Activated T-cell treated with anti-CD3 and anti-CD28 coated beads, Interleukin-2, amount 50 U/mL, for 72 hours (primary cell): ENCODE measurements around the gene NDFIP2. TPM values are rescaled to one million over a fixed set of nuclear protein-coding genes. Genes with fewer than 3 reads are reported as not detected.
A peak's percentile ranks its signal among the peaks of the same experiment; 100 is the strongest.

Experiments used
- ATAC-seq, 2 donors: fragments of 150-1000 bp; cut with Tn5 transposase; replicated peaks in 1 of 2; 2 replicates each; pipeline ENCODE4 v1.10.0; 2021; ENCODE audit warnings: moderate library complexity in 2 of 2, mild to moderate bottlenecking in 1 of 2
- DNase-seq, 2 donors: peaks; one replicate each; pipeline ENCODE4 v3.0.0; 2021 to 2022; ENCODE audit warnings: mixed read lengths in 1 of 2
- H3K27ac Mint-ChIP-seq: one replicate; pipeline ENCODE4 v1.8.0; 2022; ENCODE audit warnings: mild to moderate bottlenecking, moderate library complexity, mixed read lengths
- H3K27me3 Mint-ChIP-seq: one replicate; pipeline ENCODE4 v1.8.0; 2022; ENCODE audit warnings: low read depth, mixed read lengths
- H3K36me3 Mint-ChIP-seq, 2 donors: one replicate each; pipeline ENCODE4 v1.8.0; 2022; ENCODE audit warnings: mixed read lengths in 2 of 2, mild to moderate bottlenecking in 1 of 2; ENCODE audit not compliant: insufficient read depth in 2 of 2
- H3K4me1 Mint-ChIP-seq: one replicate; pipeline ENCODE4 v1.8.0; 2022; ENCODE audit warnings: low read depth, mixed read lengths
- H3K4me3 Mint-ChIP-seq, 2 donors: one replicate each; pipeline ENCODE4 v1.8.0; 2022; ENCODE audit warnings: mild to moderate bottlenecking in 2 of 2, mixed read lengths in 2 of 2, moderate library complexity in 2 of 2
- H3K9me3 Mint-ChIP-seq, 2 donors: one replicate each; pipeline ENCODE4 v1.8.0; 2022; ENCODE audit warnings: mixed read lengths in 2 of 2
- total RNA-seq, 2 donors: library from RNA; stranded (reverse); gene quantifications; one replicate each; pipeline ENCODE4 v1.2.3, GENCODE V29; 2022

Gene NDFIP2, protein sequence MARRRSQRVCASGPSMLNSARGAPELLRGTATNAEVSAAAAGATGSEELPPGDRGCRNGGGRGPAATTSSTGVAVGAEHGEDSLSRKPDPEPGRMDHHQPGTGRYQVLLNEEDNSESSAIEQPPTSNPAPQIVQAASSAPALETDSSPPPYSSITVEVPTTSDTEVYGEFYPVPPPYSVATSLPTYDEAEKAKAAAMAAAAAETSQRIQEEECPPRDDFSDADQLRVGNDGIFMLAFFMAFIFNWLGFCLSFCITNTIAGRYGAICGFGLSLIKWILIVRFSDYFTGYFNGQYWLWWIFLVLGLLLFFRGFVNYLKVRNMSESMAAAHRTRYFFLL
- 100 to 1,000 TPM; 114 to 124 TPM for total RNA-seq

DNA sequence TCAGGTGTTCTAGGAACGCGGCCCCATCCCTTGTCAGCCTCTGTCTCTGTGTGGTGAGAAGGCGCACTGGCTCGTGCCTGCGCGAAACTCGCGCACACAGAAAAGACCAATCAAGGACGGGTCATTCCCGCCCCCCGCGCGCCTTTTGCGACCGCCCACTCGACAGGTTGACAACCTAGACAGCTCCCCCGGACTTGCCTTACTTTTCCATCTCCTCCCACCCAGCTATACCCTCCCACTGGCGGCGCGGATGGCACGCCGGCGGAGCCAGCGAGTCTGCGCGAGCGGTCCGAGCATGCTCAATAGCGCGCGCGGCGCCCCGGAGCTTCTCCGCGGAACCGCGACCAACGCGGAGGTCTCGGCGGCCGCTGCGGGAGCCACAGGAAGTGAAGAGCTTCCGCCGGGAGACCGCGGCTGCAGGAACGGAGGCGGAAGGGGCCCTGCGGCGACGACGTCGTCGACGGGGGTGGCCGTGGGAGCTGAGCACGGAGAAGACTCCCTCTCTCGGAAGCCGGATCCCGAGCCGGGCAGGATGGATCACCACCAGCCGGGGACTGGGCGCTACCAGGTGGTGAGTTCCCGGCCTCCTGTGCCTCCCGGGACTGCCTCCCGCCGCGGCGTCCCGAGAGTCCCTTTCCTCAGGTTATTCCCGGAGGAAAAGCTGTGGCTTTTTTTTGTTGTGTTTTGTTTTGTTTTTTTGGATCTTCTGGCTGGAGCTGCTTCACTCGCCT lies at the start of gene NDFIP2:
Gene NDFIP2, plus strand, starts transcription at position 202 of the 731 bp plus-strand sequence. Its CDS starts 49 bp downstream, at position 251.
- Mint-ChIP-seq H3K4me1 (peaks cover 66% of the 10 kb centered on the region), H3K4me3 (peak within 1 kb of the TSS; percentile 85 to 100), H3K9me3 (no peaks in the 10 kb centered on the region), H3K36me3 (peaks cover 8 to 10% of the 10 kb centered on the region in 2 donors), H3K27ac (peak within 1 kb of the TSS; percentile 89), H3K27me3 (no peaks in the 10 kb centered on the region)
- peak; percentile 78 to 79 for ATAC-seq
- peak; percentile 92 to 93 for DNase-seq

DNA sequence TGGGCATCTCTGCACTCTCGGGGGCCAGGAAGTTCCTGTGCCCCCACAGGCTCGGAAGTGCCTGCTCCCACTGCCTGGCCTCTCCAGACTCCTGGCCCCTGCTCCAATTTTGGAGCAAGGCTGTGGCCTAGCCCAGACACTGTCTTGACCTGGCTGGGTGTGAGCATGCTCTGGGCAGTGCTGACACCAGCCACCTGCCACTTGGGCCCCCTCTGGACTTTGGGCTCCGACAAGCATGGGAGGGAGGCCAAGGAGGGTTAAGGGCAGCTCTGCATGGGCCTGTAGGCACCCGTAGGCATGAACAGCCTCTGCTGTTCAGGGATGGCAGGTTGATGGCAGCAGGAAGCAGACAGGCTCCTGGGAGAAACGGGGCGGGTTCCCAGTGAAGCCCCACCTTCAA lies 48.9 kb upstream of the NDFIP2 start:
- Mint-ChIP-seq H3K27ac (no peak overlapping the region), H3K36me3 (peaks cover 0 to 1% of the 10 kb centered on the region in 2 donors)

DNA sequence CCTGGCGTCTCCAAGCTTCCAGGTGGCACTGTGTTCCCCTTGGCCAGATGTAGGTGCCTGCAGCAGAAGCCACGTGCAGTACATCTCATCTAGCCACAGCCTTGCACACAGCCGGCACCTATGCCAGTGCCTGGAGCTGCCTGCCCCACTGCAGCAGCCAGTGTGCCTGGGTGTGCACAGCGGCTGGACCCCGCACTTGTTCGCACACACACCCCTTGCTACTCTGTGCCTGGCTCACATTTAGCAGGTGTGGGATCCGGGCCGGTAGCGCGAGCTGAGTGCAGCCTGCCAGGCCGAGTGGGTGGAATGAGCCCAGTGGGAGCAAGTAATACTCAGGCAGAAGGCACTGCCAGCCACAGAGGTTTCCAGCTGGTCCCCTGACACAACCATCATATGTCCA lies 48.0 kb upstream of the NDFIP2 start:
- ATAC-seq (no peak), DNase-seq (no peak)
- Mint-ChIP-seq H3K4me3 (no peak overlapping the region), H3K27ac (no peak overlapping the region), H3K4me1 (peaks cover 41% of the 10 kb centered on the region), H3K36me3 (peaks cover 0 to 1% of the 10 kb centered on the region in 2 donors), H3K9me3 (peaks cover 0 to 2% of the 10 kb centered on the region in 2 donors), H3K27me3 (no peaks in the 10 kb centered on the region)

More for the DNA sequence above, 48.9 kb upstream of the NDFIP2 start:
- peaks cover 47% of the 10 kb centered on the region for H3K4me1 Mint-ChIP-seq
- peaks cover 0 to 2% of the 10 kb centered on the region in 2 donors for H3K9me3 Mint-ChIP-seq
- DNase-seq (no peak), ATAC-seq (no peak)
- H3K27me3 Mint-ChIP-seq: no peaks in the 10 kb centered on the region
- H3K4me3 Mint-ChIP-seq: no peak overlapping the region

DNA sequence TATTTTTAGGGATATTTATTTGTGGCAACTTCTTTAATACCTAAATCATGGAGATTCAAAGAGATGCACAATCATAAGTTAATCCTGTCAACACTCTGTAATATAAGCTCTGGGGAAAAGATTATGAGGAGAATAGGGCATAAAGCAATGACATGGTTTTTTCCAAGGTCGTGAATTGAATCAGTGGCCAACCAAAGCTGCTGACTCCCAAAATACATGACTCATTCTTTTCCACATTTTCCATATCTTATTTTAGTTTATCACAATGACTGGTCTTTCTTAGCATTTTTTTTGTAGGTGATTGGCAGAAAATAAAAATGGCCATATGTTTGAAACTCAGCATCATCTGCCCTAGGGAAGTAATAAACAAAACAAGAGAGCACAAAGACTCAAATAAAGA lies 46.4 kb upstream of the NDFIP2 start:
- Mint-ChIP-seq H3K27ac (no peak overlapping the region), H3K4me1 (peaks cover 26% of the 10 kb centered on the region), H3K27me3 (no peaks in the 10 kb centered on the region), H3K36me3 (peaks cover 0 to 1% of the 10 kb centered on the region in 2 donors), H3K9me3 (peaks cover 0 to 2% of the 10 kb centered on the region in 2 donors), H3K4me3 (no peak overlapping the region)
- DNase-seq (no peak), ATAC-seq (no peak)

DNA sequence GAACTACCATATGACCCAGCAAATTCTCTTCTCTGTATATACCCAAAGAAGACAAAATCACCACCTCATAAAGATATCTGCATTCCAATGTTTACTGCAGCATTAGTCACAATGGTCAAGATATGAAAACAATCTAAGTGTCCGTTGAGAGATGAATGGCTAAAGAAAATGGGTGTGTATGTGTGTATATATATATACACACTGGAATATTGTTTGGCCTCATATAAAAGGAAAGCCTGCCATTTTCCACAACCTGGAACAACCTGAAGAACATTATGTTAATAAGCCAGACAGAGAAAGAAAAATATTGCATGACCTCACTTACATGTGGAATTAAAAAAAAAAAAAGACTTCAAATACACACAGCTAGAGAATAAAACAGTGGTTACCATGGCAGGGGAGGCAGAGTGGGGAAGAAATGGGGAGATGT lies 45.4 kb upstream of the NDFIP2 start:
- Mint-ChIP-seq H3K9me3 (peaks cover 0 to 2% of the 10 kb centered on the region in 2 donors), H3K4me3 (no peak overlapping the region), H3K27ac (no peak overlapping the region), H3K4me1 (peaks cover 21% of the 10 kb centered on the region), H3K36me3 (peaks cover 0 to 1% of the 10 kb centered on the region in 2 donors), H3K27me3 (no peaks in the 10 kb centered on the region)
- no peak for DNase-seq
- ATAC-seq: no peak

DNA sequence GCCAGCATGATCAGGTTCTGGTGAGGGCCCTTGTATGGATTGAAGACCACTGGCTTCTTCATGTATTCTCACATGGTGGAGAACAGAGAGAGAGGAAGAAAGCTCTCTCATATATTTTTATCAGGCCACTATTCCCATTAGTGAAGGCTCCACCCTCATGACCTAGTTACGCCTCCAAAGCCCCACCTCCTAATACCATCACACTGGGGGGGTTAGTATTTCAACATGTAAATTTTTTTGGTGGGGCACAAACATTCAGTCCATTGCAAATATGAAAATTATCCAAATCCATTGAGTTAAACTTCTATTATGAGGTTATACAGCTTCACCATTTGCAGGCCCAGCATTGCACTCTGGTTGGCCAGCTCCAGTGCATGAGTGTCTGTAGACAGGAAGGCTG lies 41.7 kb upstream of the NDFIP2 start:
- Mint-ChIP-seq H3K36me3 (no peaks in the 10 kb centered on the region), H3K4me1 (peaks cover 15% of the 10 kb centered on the region), H3K4me3 (no peak overlapping the region), H3K9me3 (no peaks in the 10 kb centered on the region), H3K27me3 (no peaks in the 10 kb centered on the region), H3K27ac (no peak overlapping the region)
- ATAC-seq (no peak), DNase-seq (no peak)

DNA sequence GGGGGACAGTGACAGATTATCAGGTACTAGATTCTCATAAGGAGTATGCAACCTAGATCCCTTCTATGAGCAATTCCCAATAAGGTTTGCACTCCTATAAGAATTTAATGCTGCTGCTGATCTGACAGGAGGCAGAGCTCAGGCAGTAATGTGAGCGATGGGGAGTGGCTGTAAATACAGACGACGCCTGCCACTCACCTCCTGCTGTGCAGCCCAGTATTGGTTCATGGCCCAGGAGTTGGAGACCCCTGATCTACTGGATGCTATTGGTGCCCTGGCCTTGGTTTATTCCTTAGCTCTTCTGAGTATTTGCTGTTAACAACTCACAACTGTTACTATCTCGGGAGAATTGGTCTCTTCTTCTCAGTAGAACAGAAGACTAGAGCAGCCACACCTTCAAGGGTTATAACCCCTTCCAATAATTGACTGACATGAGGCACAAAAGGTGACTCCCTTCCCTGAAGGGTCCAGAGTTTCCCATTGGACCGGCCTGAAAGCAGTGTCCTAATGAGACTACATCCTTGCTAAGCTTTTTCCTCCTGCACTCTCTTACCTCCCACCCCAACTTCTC lies 39.9 kb upstream of the NDFIP2 start:
- Mint-ChIP-seq H3K27me3 (no peaks in the 10 kb centered on the region), H3K36me3 (no peaks in the 10 kb centered on the region), H3K4me3 (no peak overlapping the region), H3K9me3 (no peaks in the 10 kb centered on the region), H3K27ac (no peak overlapping the region), H3K4me1 (peaks cover 13% of the 10 kb centered on the region)
- ATAC-seq (no peak), DNase-seq (no peak)

DNA sequence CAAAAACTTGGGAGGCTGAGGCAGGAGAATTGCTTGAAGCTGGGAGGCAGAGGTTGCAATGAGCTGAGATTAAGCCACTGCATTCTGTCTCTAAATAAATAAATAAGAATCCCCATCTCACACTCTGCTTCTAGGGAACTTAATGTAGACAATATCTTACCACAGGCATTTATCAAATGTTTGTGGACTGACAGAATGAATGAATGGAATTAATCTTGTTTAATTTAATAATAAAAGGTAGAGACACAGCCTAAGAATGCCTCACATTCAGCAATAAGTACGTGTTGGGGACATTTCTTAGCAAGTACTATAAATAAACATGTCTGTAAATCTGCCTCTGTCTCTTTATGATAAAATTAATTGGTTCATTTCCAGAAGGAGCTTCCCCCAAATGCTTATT lies 38.7 kb upstream of the NDFIP2 start:
- ATAC-seq (no peak), DNase-seq (no peak)
- Mint-ChIP-seq H3K27ac (no peak overlapping the region), H3K4me3 (no peak overlapping the region), H3K4me1 (peaks cover 25% of the 10 kb centered on the region), H3K36me3 (no peaks in the 10 kb centered on the region), H3K27me3 (no peaks in the 10 kb centered on the region), H3K9me3 (no peaks in the 10 kb centered on the region)

DNA sequence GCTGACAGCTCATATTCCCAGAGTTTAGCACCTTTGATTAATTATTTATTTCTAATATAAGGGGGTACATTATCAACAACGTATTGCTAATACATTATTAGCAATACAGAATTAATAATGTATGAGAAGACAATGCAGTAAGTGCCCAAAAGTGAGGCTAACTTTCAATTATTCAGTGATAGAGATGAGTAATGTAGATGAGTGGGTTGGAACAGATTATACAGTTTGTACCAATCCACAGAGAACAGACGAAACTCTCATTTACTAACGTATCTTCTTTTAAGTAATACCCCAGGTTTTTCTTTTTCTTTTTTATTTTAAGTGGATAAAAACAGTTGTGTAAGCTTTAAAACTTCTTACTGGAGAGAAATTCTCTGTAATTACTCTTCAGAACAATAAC lies 38.2 kb upstream of the NDFIP2 start:
- Mint-ChIP-seq H3K27me3 (no peaks in the 10 kb centered on the region), H3K4me3 (no peak overlapping the region), H3K9me3 (no peaks in the 10 kb centered on the region), H3K4me1 (peaks cover 30% of the 10 kb centered on the region), H3K36me3 (no peaks in the 10 kb centered on the region), H3K27ac (no peak overlapping the region)
- ATAC-seq: no peak
- DNase-seq: no peak

DNA sequence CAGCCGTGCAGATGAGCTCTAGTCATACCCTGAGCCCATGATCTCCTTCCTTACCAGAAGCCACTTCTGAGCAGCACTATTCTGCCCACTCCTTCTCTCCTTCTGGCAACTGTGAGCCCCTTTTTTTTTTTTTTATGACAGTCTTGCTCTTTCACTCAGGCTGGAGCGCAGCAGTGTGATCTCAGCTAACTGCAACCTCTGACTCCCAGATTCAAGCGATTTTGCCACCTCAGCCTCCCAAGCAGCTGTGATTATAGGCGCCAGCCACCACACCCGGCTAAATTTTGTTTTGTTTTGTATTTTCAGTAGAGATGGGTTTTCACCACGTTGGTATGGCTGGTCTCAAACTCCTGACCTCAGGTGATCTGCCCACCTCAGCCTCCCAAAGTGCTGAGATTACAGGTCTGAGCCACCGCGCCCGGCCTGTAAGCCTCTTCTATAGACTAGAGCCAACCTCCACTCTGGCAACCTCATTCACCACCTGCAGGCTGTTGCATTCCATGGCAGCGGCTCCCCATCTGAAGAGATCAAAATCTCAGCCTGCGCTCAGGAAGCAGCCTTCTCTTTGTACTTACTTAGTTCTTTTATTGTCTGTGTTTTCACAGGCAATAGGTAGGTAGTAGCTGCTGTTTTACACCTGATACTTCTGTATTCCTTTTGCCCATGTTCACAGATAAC lies 34.8 kb upstream of the NDFIP2 start:
- H3K9me3 Mint-ChIP-seq: no peaks in the 10 kb centered on the region
- DNase-seq: peak; percentile 17 to 36
- H3K36me3 Mint-ChIP-seq: no peaks in the 10 kb centered on the region
- no peaks in the 10 kb centered on the region for H3K27me3 Mint-ChIP-seq
- H3K4me3 Mint-ChIP-seq: peak overlapping the region; percentile 46 to 82
- H3K4me1 Mint-ChIP-seq: peaks cover 60% of the 10 kb centered on the region
- H3K27ac Mint-ChIP-seq: peak overlapping the region; percentile 71
- peak; percentile 61 to 74 for ATAC-seq

DNA sequence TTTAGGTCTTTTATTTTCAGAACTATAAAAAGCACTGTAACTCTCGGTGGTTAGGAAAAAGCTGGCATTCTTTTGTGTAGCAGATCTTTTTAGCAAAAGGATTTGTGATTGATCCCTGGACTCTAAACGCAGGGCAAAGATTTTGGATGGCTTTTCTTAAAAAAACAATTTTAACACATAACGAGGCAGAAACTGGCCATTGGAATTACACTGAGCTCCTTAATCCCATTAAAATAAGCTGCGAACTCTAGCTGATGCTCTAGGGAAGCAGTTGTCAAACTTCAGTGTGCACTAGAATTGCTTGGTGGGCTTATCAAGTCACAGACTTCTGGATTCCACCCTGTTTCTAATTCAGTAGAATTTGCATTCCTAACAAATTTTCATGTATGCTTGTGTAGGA lies 33.8 kb upstream of the NDFIP2 start:
- Mint-ChIP-seq H3K4me1 (peaks cover 71% of the 10 kb centered on the region), H3K27me3 (no peaks in the 10 kb centered on the region), H3K27ac (no peak overlapping the region), H3K36me3 (no peaks in the 10 kb centered on the region), H3K4me3 (peak overlapping the region in 1 of 2 donors; percentile 11), H3K9me3 (no peaks in the 10 kb centered on the region)
- ATAC-seq: no peak
- no peak for DNase-seq

DNA sequence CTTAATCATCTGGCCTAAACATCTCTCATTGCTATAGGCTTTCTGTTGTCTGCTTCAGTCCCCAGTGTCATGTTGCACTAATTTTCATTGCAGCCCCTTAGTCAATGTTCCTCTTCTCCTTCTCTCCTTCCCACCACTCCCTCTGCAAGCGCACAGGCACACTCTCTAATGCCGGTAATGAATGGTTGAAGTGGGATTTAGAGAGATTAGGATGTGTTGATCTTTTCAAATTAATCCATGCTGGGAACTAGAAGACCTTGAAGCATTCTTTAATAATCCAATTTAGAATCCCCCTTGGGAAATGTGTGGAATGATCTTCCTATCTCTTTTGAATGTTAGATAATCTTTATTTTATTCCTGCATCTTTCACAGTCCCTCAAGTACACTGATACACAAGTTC lies 33.2 kb upstream of the NDFIP2 start:
- ATAC-seq: no peak
- H3K4me1 Mint-ChIP-seq: peaks cover 77% of the 10 kb centered on the region

DNA sequence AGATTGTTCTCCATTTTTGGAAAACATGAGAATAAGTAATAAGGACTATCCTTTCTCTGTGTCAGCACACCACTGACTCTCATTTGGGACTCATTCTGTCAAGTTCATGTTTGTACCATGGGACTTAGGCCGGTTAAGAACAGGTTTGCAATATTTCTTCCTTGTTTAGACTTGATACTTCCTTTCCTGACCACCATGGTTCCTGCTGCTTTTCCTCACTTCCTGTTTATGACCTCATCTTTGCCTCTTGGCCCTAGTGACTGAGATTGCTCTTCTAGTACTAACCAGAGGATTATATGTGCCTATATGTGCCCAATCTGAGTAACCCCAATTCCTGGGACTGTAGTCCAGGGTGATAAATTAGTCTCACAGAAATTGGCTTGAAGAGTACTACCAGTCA lies 32.5 kb upstream of the NDFIP2 start:
- ATAC-seq: no peak

More for the DNA sequence above, 33.2 kb upstream of the NDFIP2 start:
- no peaks in the 10 kb centered on the region for H3K9me3 Mint-ChIP-seq
- no peaks in the 10 kb centered on the region for H3K36me3 Mint-ChIP-seq
- no peaks in the 10 kb centered on the region for H3K27me3 Mint-ChIP-seq
- no peak overlapping the region for H3K27ac Mint-ChIP-seq
- no peak for DNase-seq
- peak overlapping the region in 1 of 2 donors; percentile 11 for H3K4me3 Mint-ChIP-seq

More for the DNA sequence above, 32.5 kb upstream of the NDFIP2 start:
- no peak for DNase-seq
- no peaks in the 10 kb centered on the region for H3K36me3 Mint-ChIP-seq
- H3K27ac Mint-ChIP-seq: no peak overlapping the region
- peaks cover 79% of the 10 kb centered on the region for H3K4me1 Mint-ChIP-seq
- no peaks in the 10 kb centered on the region for H3K27me3 Mint-ChIP-seq
- H3K4me3 Mint-ChIP-seq: peak overlapping the region in 1 of 2 donors; percentile 0
- no peaks in the 10 kb centered on the region for H3K9me3 Mint-ChIP-seq
